ENCODE measurements around the gene KCTD6.

DNA sequence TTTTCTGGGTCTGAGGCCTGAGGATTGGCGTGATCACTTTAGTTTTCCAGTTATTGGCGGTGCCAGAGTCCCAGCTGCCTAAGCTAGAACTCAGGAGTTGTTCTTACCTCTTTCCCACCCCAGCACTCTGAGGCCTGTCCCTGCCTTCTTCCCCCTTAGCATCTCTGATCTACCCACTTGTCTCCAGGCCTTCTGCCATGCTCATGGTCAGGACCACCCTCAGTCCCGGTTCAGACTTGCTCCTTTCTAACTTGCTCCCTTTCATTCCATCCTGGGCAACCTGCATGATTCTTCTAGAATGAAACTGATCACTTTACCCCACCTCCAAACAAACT, 29.4 kb downstream of the KCTD6 start:
- TF ChIP-seq POLR2A (IDR thresholded peaks at IDR 0.05) = no peak
- TF ChIP-seq, protein P1, sequence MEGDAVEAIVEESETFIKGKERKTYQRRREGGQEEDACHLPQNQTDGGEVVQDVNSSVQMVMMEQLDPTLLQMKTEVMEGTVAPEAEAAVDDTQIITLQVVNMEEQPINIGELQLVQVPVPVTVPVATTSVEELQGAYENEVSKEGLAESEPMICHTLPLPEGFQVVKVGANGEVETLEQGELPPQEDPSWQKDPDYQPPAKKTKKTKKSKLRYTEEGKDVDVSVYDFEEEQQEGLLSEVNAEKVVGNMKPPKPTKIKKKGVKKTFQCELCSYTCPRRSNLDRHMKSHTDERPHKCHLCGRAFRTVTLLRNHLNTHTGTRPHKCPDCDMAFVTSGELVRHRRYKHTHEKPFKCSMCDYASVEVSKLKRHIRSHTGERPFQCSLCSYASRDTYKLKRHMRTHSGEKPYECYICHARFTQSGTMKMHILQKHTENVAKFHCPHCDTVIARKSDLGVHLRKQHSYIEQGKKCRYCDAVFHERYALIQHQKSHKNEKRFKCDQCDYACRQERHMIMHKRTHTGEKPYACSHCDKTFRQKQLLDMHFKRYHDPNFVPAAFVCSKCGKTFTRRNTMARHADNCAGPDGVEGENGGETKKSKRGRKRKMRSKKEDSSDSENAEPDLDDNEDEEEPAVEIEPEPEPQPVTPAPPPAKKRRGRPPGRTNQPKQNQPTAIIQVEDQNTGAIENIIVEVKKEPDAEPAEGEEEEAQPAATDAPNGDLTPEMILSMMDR (IDR thresholded peaks at IDR 0.05 in 4 of 5, conservative IDR thresholded peaks at IDR 0.05 in 1 of 5) = no peak
